PC-9 (cell line): ENCODE measurements around the gene MGAT5. TPM values are rescaled to one million over a fixed set of nuclear protein-coding genes. Genes with fewer than 3 reads are reported as not detected.

ENCODE experiments used
- BruUV-seq: library from RNA; stranded (reverse); fragments of 400-500 nt; replicated peaks from 2 replicates; lab custom pipeline; 2021; lab: Mats Ljungman, UMichigan
- CTCF ChIA-PET: fragments of 300-600 bp; sonication (Branson Sonifier 250); formaldehyde crosslinking; loops from one replicate; lab custom pipeline; 2022; ENCODE audit warnings: antibody characterized with exemption; lab: Charles Lee
- POLR2A ChIA-PET: fragments of 300-600 bp; sonication (Branson Sonifier 250); formaldehyde crosslinking; loops from one replicate; lab custom pipeline; 2022; ENCODE audit warnings: antibody characterized with exemption; ENCODE audit not compliant: unreplicated experiment; lab: Charles Lee
- DNase-seq, 2 experiments: peaks; one replicate each; pipeline versions ENCODE4 v3.0.0 to v3.0.0-alpha.2; 2015 to 2022; ENCODE audit warnings: mixed read lengths in 1 of 2
- H2AFZ ChIP-seq: fragments of 200-600 bp; sonication (generic); 2 replicates; pipeline ENCODE4 v1.8.1; 2017; ENCODE audit warnings: antibody characterized with exemption
- H3F3A ChIP-seq: fragments of 200-600 bp; sonication (generic); 2 replicates; pipeline ENCODE4 v1.8.1; 2017; ENCODE audit warnings: antibody characterized with exemption, mild to moderate bottlenecking, low read depth; ENCODE audit not compliant: insufficient read depth
- H3K27ac ChIP-seq: fragments of 200-600 bp; sonication (generic); 2 replicates; pipeline ENCODE4 v1.6.1; 2016; ENCODE audit warnings: mixed run types
- H3K27me3 ChIP-seq: fragments of 200-600 bp; sonication (generic); 2 replicates; pipeline ENCODE4 v1.6.1; 2016; ENCODE audit warnings: low read depth, mixed run types; ENCODE audit not compliant: insufficient read depth
- H3K36me3 ChIP-seq: fragments of 200-600 bp; sonication (generic); 2 replicates; pipeline ENCODE4 v1.6.1; 2016; ENCODE audit warnings: low read depth, mixed run types
- H3K4me1 ChIP-seq: fragments of 200-600 bp; sonication (generic); replicated peaks from 2 replicates; pipeline ENCODE4 v1.6.1; 2016; ENCODE audit warnings: mixed run types; ENCODE audit not compliant: insufficient read depth
- H3K4me2 ChIP-seq: fragments of 200-600 bp; sonication (generic); 2 replicates; pipeline ENCODE4 v1.6.1; 2017; ENCODE audit warnings: mixed run types
- H3K4me3 ChIP-seq: fragments of 200-600 bp; sonication (generic); 2 replicates; pipeline ENCODE4 v1.6.1; 2016; ENCODE audit warnings: mixed run types
- H3K79me2 ChIP-seq: fragments of 200-600 bp; sonication (generic); 2 replicates; pipeline ENCODE4 v1.6.1; 2017; ENCODE audit warnings: low read depth, mixed run types
- H3K9me2 ChIP-seq: fragments of 200-600 bp; sonication (generic); 2 replicates; pipeline ENCODE4 v1.8.1; 2017; ENCODE audit warnings: mild to moderate bottlenecking; ENCODE audit not compliant: insufficient read depth
- H3K9me3 ChIP-seq: fragments of 200-600 bp; sonication (generic); 2 replicates; pipeline ENCODE4 v1.8.1; 2016; ENCODE audit warnings: low read depth; ENCODE audit not compliant: insufficient read depth
- H4K20me1 ChIP-seq: fragments of 200-600 bp; sonication (generic); 2 replicates; pipeline ENCODE4 v1.8.1; 2017; ENCODE audit not compliant: insufficient read depth
- CTCF ChIP-seq: fragments of 200-600 bp; sonication (generic); conservative IDR thresholded peaks from 2 replicates; pipeline ENCODE4 v1.6.1; 2017; ENCODE audit warnings: mixed run types, antibody characterized with exemption, mild to moderate bottlenecking, moderate library complexity
- EZH2 ChIP-seq: fragments of 200-600 bp; sonication (generic); IDR thresholded peaks from 2 replicates; pipeline ENCODE4 v1.8.0; 2017; ENCODE audit warnings: antibody characterized with exemption, low read depth
- intact Hi-C: fragments of 100-400 bp; cut with micrococcal nuclease; formaldehyde crosslinking; loops from one replicate; pipeline ENCODE4 v1.10.0; 2022; ENCODE audit not compliant: unreplicated experiment
- total RNA-seq: library from RNA; stranded (reverse); gene quantifications from 2 replicates; pipeline ENCODE4 v1.2.3, GENCODE V29; 2021

Gene MGAT5
- total RNA-seq, 1 experiment from 2014 or later, result 33.5 TPM

- Histone ChIP-seq H3K9me3 (no peaks in the 10 kb centered on the region), H3K4me2 (no peak overlapping the region), H3K4me3 (no peak overlapping the region), H3K79me2 (no peaks in the 10 kb centered on the region), H3F3A (no peaks in the 10 kb centered on the region), H3K9me2 (no peaks in the 10 kb centered on the region), H3K27me3 (no peaks in the 10 kb centered on the region), H3K36me3 (no peaks in the 10 kb centered on the region), H2AFZ (no peak overlapping the region), H4K20me1 (no peaks in the 10 kb centered on the region), H3K27ac (no peak overlapping the region), H3K4me1 (no peaks in the 10 kb centered on the region)
- CTCF ChIA-PET, result interaction anchor here (1.0 to 1.1 kb wide), 2 partner anchors 28 to 458 kb away, joined by 4 read pairs; no protein-coding TSS in a partner anchor
- POLR2A ChIA-PET, result no interaction called here
- intact Hi-C loops, result loop anchor here (1.0 to 10.0 kb wide), 3 partner anchors 438 to 1255 kb away; no protein-coding TSS in a partner anchor
- no TSS peak for BruUV-seq
- no peak for TF ChIP-seq CTCF
- TF ChIP-seq EZH2, result no peak
- DNase-seq, result no peak
Observed at GRCh38 chr2:134459706-134460406, 206.0 kb downstream of the MGAT5 start.

- Histone ChIP-seq H3K36me3 (no peaks in the 10 kb centered on the region), H3K9me2 (no peaks in the 10 kb centered on the region), H3K4me1 (no peaks in the 10 kb centered on the region), H4K20me1 (no peaks in the 10 kb centered on the region), H3K9me3 (no peaks in the 10 kb centered on the region), H3K4me2 (no peak overlapping the region), H2AFZ (no peak overlapping the region), H3K4me3 (no peak overlapping the region), H3K79me2 (no peaks in the 10 kb centered on the region), H3K27me3 (no peaks in the 10 kb centered on the region), H3K27ac (no peak overlapping the region), H3F3A (no peaks in the 10 kb centered on the region)
- ChIA-PET CTCF (interaction anchor here (1.0 kb wide), 2 partner anchors 29 to 438 kb away, joined by 3 to 4 read pairs; no protein-coding TSS in a partner anchor), POLR2A (no interaction called here)
- intact Hi-C loops, result loop anchor here (1.0 to 10.0 kb wide), 3 partner anchors 438 to 1254 kb away; no protein-coding TSS in a partner anchor
- BruUV-seq, result no TSS peak
- TF ChIP-seq CTCF (peak; percentile 81), EZH2 (no peak)
- DNase-seq, result peak; percentile 55 to 67
Observed at GRCh38 chr2:134460583-134460998, 206.7 kb downstream of the MGAT5 start.

GRCh38 chr2:134461511-134461910 lies 207.6 kb downstream of the MGAT5 start:
- no peak for TF ChIP-seq CTCF
- TF ChIP-seq EZH2, result no peak
- H3K4me3 ChIP-seq, result no peak overlapping the region
- H3K36me3 ChIP-seq, result no peaks in the 10 kb centered on the region
- H3K79me2 ChIP-seq, result no peaks in the 10 kb centered on the region
- no peaks in the 10 kb centered on the region for H3K4me1 ChIP-seq
- BruUV-seq, result no TSS peak
- H3K4me2 ChIP-seq, result no peak overlapping the region
- H2AFZ ChIP-seq, result no peak overlapping the region
- no peaks in the 10 kb centered on the region for H3F3A ChIP-seq
- H3K9me3 ChIP-seq, result no peaks in the 10 kb centered on the region
- POLR2A ChIA-PET, result no interaction called here
- no peak overlapping the region for H3K27ac ChIP-seq
- no peaks in the 10 kb centered on the region for H3K27me3 ChIP-seq
- intact Hi-C loops, result loop anchor here (2.0 to 10.0 kb wide), 2 partner anchors 525 to 1253 kb away; no protein-coding TSS in a partner anchor
- no peaks in the 10 kb centered on the region for H4K20me1 ChIP-seq
- no peak for DNase-seq
- CTCF ChIA-PET, result interaction anchor here (1.0 kb wide), 1 partner anchor 437 kb away, joined by 3 read pairs; no protein-coding TSS in a partner anchor
- no peaks in the 10 kb centered on the region for H3K9me2 ChIP-seq
